ENCODE measurements around the gene NYAP2. TPM values are rescaled to one million over a fixed set of nuclear protein-coding genes. Genes with fewer than 3 reads are reported as not detected.

The NYAP2 gene
- total and polyA plus RNA-seq, 8 donors = 0.03 to 0.31 (median 0.07) TPM; not detected in 1

DNA sequence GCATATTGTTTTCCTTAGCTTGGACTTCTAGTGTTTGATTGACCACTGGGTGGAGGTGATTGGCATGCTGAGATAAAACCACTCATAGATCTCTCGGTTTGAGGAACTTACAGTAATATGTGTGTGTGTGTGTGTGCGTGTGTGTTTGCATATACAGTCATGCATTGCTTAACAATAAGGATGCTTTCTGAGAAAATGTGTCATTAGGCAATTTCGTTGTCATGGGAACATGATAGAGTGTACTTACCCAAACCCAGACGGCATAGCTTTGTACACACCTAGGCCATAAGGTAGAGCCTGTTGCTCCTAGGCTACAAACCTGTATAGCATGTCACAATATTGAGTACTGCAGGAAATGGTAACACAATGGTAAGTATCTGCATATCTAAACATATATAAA lies 167.3 kb downstream of the NYAP2 start:
- no peak overlapping the region for H3K27ac ChIP-seq
- no peaks in the 10 kb centered on the region for H3K36me3 ChIP-seq
- WGBS, 2 donors = 47 to 50% methylated on average over 4 of the region's 4 CpGs
- H3K27me3 ChIP-seq = no peaks in the 10 kb centered on the region
- FAIRE-seq (no peak), DNase-seq (no peak), ATAC-seq (peak in 2 of 4 donors; percentile 53 to 69)
- TF ChIP-seq, protein P1, sequence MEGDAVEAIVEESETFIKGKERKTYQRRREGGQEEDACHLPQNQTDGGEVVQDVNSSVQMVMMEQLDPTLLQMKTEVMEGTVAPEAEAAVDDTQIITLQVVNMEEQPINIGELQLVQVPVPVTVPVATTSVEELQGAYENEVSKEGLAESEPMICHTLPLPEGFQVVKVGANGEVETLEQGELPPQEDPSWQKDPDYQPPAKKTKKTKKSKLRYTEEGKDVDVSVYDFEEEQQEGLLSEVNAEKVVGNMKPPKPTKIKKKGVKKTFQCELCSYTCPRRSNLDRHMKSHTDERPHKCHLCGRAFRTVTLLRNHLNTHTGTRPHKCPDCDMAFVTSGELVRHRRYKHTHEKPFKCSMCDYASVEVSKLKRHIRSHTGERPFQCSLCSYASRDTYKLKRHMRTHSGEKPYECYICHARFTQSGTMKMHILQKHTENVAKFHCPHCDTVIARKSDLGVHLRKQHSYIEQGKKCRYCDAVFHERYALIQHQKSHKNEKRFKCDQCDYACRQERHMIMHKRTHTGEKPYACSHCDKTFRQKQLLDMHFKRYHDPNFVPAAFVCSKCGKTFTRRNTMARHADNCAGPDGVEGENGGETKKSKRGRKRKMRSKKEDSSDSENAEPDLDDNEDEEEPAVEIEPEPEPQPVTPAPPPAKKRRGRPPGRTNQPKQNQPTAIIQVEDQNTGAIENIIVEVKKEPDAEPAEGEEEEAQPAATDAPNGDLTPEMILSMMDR (IDR thresholded peaks at IDR 0.05) = no peak
- no peaks in the 10 kb centered on the region for H3K4me1 ChIP-seq
- no peaks in the 10 kb centered on the region for H3K9me3 ChIP-seq
- H3K4me3 ChIP-seq = no peak overlapping the region
- intact Hi-C loops (cut with DNase I) = no loop called here

DNA sequence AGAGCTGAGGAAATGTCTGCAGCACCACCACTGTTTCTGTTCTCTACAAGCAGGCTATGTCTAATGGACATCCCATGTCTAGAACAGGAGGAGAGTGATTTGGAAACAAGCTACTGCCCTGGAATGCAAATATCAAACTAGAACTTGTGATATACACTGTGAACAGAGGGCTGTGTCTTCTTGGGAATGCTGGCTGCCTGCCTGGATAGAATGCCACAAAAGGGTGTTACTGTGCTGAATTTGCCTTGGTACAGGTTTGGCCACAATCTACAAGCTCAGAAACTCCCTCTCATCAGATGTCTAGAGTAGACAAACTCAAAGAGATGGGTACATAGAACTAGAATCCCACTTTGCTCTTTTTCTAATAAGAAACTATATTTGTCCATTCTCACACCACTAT lies 170.5 kb downstream of the NYAP2 start:
- DNase-seq (no peak), FAIRE-seq (no peak), ATAC-seq (no peak)
- H3K27me3 ChIP-seq = no peaks in the 10 kb centered on the region
- H3K36me3 ChIP-seq = no peaks in the 10 kb centered on the region
- H3K9me3 ChIP-seq = no peaks in the 10 kb centered on the region
- H3K4me3 ChIP-seq = no peak overlapping the region
- H3K27ac ChIP-seq = no peak overlapping the region
- intact Hi-C loops (cut with DNase I) = no loop called here
- H3K4me1 ChIP-seq = no peaks in the 10 kb centered on the region
- TF ChIP-seq, protein P1 (IDR thresholded peaks at IDR 0.05) = no peak

DNA sequence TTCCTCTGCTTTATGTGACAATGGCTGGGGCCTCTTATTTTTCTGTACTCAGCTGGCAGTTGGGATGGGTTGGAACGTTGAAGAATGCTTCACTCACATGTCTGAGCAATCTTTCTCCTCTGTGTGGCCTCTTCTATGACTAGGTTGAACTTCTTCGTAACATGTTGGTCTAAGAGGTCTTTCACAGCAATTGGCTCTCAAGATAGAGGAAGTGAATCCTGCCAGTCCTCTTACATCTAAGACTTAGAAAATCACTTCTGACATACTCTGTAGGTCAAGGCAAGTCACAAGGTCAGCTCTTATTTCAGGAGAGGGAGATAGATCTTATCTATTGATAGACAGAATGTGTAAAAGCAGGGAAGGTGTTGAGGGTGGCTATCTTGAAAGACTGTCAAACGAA lies 174.1 kb downstream of the NYAP2 start:
- no peaks in the 10 kb centered on the region for H3K27me3 ChIP-seq
- FAIRE-seq = no peak
- no peaks in the 10 kb centered on the region for H3K36me3 ChIP-seq
- no peaks in the 10 kb centered on the region for H3K9me3 ChIP-seq
- H3K4me1 ChIP-seq = no peaks in the 10 kb centered on the region
- no peak overlapping the region for H3K27ac ChIP-seq
- no peak for DNase-seq
- 68 to 76% methylated on average over 3 of the region's 3 CpGs for WGBS, 2 donors
- intact Hi-C loops (cut with DNase I) = no loop called here
- ATAC-seq = no peak
- TF ChIP-seq, protein P1 (IDR thresholded peaks at IDR 0.05) = no peak
- H3K4me3 ChIP-seq = no peak overlapping the region

DNA sequence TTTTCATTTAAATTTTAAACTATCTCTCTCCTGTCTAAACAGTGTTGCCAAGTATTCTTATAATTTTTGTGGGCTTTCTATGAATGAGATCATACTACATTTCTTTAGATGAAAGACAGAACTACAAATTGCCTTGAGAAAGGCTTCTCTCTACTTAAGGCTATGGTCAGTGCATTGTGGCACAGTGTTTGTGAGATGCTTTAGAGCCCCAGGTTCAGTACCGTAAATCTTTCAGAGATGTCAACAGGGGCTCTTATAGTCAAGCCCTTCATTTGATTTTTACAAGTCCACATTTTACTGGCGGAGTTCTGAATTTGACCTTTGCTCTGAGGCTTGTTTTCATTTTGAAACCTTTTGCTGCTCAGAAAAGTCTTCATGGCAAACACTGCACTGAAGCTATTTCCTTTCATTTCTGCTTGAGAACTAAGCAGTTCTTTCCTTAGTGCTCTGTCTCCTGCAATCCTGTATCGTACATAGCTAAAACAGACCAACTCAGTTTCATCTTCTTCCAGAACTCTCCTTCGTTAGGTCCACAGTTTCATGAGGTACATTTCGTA lies 175.2 kb downstream of the NYAP2 start:
- no peaks in the 10 kb centered on the region for H3K4me1 ChIP-seq
- H3K9me3 ChIP-seq = no peaks in the 10 kb centered on the region
- TF ChIP-seq, protein P1 (IDR thresholded peaks at IDR 0.05) = no peak
- no peak overlapping the region for H3K4me3 ChIP-seq
- ATAC-seq (no peak), DNase-seq (no peak), FAIRE-seq (no peak)
- 83 to 88% methylated on average over 5 of the region's 5 CpGs for WGBS, 2 donors
- H3K27me3 ChIP-seq = no peaks in the 10 kb centered on the region
- no peaks in the 10 kb centered on the region for H3K36me3 ChIP-seq
- no peak overlapping the region for H3K27ac ChIP-seq
- intact Hi-C loops (cut with DNase I) = no loop called here

DNA sequence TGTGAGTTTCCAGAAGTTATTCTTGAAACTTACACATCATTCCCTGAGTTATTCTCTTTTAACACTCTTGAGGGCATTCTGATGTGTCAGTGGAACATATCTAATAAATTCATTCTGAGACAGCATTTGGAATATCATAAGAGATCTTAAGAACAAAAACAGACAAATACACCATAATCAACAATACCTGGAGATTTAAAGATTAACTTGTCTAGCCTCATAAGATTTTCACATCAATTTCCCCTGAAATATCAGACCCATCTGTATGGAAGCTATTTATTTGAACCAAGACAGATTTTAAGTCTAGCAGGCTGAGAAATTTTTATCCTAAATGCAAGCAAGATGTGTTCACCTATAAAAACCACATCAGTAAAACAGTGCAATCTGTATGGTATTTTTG lies 181.6 kb downstream of the NYAP2 start:
- intact Hi-C loops (cut with DNase I) = no loop called here
- TF ChIP-seq, protein P1 (IDR thresholded peaks at IDR 0.05) = no peak
- DNase-seq (no peak), FAIRE-seq (no peak), ATAC-seq (no peak)
- Histone ChIP-seq H3K27ac (no peak overlapping the region), H3K9me3 (no peaks in the 10 kb centered on the region), H3K36me3 (no peaks in the 10 kb centered on the region), H3K4me3 (no peak overlapping the region), H3K27me3 (no peaks in the 10 kb centered on the region), H3K4me1 (no peaks in the 10 kb centered on the region)

Measured in pancreas (tissue), 10 donors.